Brain microvascular endothelial cell (primary cell): ENCODE data around the gene BHLHA9.

ENCODE experiments used
- DNase-seq: peaks from one replicate; pipeline ENCODE4 v3.0.0-alpha.2; 2020
- H3K27ac ChIP-seq: fragments of 250-450 bp; sonication (Bioruptor Pico); 2 replicates; pipeline ENCODE4 v1.5.1; 2020; ENCODE audit warnings: mild to moderate bottlenecking, moderate library complexity
- H3K27me3 ChIP-seq: fragments of 250-450 bp; sonication (Bioruptor Pico); replicated peaks from 2 replicates; pipeline ENCODE4 v1.5.1; 2020; ENCODE audit warnings: mild to moderate bottlenecking
- H3K36me3 ChIP-seq: fragments of 250-450 bp; sonication (Bioruptor Pico); replicated peaks from 2 replicates; pipeline ENCODE4 v1.5.1; 2020; ENCODE audit warnings: mild to moderate bottlenecking
- H3K4me3 ChIP-seq: 2 replicates; pipeline ENCODE4 v1.5.1; 2011; ENCODE audit warnings: low read depth, mild to moderate bottlenecking, control low read depth, low read length, moderate library complexity
- in situ Hi-C: cut with HindIII; loops from 2 replicates; pipeline ENCODE4 v1.10.0; 2017; ENCODE audit warnings: low sequenced_read_pairs, low pct_ligation_motif_present
- TF ChIP-seq, protein P1 (sequence below): IDR thresholded peaks from 2 replicates; pipeline ENCODE4 v1.5.1; 2011; ENCODE audit warnings: low read depth, mild to moderate bottlenecking, moderate library complexity, low read length, control low read depth, inconsistent platforms; ENCODE audit errors: missing control alignments

The BHLHA9 gene

DNA sequence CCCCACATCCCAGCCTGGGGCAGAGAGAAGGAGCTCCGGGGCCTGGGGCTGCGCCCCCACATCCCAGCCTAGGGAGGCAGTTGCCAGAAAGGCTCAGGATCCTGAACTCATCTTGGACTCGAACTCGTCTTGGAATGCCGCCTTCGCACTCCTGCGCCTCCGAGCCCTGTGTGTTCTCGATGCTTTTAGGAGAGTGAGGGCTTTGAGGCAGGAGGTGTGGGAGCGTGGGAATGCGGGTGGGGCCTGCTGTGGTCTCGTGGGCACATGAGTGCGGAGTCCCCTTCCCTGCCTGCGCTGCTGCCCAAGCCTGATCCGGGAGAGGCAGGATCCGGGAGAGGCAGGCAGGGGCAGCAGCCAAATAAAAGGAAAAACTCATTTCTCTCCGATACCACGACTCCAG, 1.2 kb downstream of the BHLHA9 start:
- no peak for DNase-seq
- H3K4me3 ChIP-seq, result no peak overlapping the region
- TF ChIP-seq, protein P1, sequence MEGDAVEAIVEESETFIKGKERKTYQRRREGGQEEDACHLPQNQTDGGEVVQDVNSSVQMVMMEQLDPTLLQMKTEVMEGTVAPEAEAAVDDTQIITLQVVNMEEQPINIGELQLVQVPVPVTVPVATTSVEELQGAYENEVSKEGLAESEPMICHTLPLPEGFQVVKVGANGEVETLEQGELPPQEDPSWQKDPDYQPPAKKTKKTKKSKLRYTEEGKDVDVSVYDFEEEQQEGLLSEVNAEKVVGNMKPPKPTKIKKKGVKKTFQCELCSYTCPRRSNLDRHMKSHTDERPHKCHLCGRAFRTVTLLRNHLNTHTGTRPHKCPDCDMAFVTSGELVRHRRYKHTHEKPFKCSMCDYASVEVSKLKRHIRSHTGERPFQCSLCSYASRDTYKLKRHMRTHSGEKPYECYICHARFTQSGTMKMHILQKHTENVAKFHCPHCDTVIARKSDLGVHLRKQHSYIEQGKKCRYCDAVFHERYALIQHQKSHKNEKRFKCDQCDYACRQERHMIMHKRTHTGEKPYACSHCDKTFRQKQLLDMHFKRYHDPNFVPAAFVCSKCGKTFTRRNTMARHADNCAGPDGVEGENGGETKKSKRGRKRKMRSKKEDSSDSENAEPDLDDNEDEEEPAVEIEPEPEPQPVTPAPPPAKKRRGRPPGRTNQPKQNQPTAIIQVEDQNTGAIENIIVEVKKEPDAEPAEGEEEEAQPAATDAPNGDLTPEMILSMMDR, result no peak
- peaks cover 30% of the 10 kb centered on the region for H3K27me3 ChIP-seq
- no peak overlapping the region for H3K27ac ChIP-seq
- no peaks in the 10 kb centered on the region for H3K36me3 ChIP-seq
- in situ Hi-C loops, result no loop called here

DNA sequence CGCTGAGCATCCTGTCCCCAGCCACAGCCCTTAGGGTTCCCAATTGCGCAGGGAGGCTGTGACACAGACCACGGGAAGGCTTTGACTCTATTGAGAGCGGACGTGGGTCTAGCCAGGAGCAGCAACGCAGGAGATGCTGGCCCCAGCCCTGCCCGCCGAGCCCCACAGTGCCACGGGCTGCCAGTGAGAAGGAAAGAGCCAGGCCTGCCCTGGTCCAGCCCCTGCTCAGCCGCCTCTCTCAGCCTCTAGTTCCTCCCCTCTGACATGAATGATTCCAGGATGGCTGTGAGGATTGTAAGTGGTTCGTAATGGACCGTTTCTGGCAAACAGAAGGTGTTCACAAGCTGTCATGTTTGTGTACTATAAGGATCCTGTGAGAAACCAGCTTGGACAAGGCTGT, 2.5 kb downstream of the BHLHA9 start:
- Histone ChIP-seq H3K27me3 (peaks cover 30% of the 10 kb centered on the region), H3K27ac (no peak overlapping the region), H3K4me3 (no peak overlapping the region), H3K36me3 (no peaks in the 10 kb centered on the region)
- DNase-seq, result no peak
- TF ChIP-seq, protein P1, result no peak
- in situ Hi-C loops, result no loop called here

DNA sequence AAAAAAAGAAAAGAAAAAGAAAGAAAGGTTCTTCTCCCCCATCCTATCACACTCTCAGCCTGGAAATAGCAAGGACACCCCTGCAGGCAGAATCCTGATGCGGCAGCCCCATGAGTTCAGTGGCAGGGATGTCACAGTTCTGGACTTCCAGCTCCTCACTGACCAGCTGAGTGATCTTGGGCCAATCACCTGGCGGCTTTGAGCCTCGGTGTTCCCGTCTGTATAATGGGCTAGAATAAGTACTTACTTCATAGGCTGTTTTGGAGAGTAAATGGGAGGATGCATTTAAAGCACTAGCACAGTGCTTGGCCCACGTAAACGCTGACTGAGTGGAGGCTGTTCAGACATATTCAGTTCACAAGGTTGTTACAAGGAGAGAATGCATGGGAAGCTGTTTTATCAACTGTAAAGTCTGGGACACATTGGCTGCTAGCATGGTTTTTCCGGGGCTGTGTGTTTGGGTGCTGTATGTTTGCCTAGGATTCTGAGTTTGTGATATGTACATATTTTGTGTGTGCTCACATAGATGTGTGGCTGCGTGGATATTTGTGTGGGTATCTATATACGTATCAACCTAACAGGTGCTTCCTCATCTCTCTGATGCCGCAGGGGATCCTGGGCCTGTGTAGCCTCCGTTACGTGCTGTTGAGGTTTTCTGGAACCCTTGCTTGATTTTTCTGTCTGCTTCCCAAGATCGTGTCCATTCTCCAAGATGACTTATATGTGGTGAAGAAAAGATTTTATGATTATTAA, 3.4 kb downstream of the BHLHA9 start:
- Histone ChIP-seq H3K4me3 (no peak overlapping the region), H3K36me3 (no peaks in the 10 kb centered on the region), H3K27ac (no peak overlapping the region), H3K27me3 (peaks cover 33% of the 10 kb centered on the region)
- DNase-seq, result no peak
- in situ Hi-C loops, result no loop called here
- TF ChIP-seq, protein P1, result no peak

DNA sequence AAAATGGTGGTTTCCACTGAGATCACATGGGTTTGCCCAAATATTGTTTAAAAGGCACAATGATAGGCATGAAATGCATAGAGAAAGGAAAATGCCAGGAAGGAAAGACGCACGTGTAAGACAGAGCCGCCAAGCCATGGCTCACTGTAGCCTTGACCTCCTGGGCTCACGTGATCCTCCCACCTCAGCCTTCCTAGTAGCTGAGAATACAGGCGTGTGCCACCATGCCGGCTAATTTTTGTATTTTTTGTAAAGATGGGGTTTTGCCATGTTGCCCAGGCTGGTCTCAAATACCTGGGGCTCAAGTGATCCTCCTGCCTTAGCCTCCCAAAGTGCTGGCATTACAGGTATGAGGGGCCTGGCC, 4.0 kb downstream of the BHLHA9 start:
- TF ChIP-seq, protein P1, result no peak
- no peak for DNase-seq
- in situ Hi-C loops, result no loop called here
- Histone ChIP-seq H3K27me3 (peaks cover 33% of the 10 kb centered on the region), H3K27ac (no peak overlapping the region), H3K36me3 (no peaks in the 10 kb centered on the region), H3K4me3 (no peak overlapping the region)

DNA sequence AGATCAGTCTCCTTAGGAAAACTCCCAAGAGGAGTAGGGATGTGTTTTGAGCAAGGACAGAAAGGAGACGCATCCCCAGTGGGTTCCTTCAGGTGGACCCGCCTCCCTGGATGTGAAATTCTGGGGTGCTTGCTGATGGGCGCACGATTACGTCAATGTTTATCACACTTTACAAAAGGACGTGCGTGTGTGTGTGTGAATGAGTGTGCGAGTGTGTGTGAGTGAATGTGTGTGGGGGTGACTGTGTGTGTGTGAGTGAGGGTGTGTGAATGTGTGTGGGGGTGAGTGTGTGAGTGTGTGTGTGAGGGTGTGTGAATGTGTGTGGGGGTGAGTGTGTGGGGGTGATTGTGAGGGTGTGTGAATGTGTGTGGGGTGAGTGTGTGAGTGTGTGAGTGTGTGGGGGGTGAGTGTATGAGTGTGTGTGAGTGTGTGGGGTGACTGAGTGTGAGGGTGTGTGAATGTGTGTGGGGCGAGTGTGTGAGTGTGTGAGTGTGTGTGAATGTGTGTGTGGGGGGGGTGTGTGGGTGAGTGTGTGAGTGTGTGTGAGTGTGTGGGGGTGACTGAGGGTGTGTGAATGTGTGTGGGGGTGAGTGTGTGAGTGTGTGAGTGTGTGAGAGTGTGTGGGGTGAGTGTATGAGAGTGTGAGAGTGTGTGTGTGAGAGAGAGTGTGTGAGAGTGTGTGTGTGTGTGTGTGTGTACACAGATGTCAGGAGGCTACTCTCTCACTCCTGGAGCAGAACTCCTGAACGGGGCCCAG, 5.1 kb downstream of the BHLHA9 start:
- in situ Hi-C loops, result no loop called here
- H3K36me3 ChIP-seq, result no peaks in the 10 kb centered on the region
- peaks cover 34% of the 10 kb centered on the region for H3K27me3 ChIP-seq
- TF ChIP-seq, protein P1, result no peak
- H3K4me3 ChIP-seq, result no peak overlapping the region
- no peak for DNase-seq
- H3K27ac ChIP-seq, result no peak overlapping the region
